Measurements from ENCODE around the gene MED13L.

MED13L gene

DNA sequence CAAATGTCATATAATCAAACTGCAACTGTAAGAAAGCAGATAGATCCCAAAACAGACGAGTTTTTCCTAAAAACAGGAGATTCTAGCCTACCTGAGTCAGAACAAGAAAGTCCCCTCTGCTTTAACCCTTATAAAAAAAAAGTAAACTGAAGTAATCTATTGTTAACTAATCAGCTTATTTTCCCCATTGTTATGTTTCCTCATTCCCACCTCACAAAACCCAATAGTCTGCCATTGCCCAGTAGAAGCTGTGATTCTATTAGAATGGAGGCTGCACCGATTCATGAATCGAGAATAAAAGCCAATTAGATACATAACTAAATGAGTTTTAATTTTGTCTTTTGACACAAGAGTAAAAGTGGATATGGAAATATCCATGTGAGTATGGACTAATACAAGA, 115.4 kb downstream of the MED13L start:
- no peak overlapping the region for H3K27ac ChIP-seq (ENCODE audit: insufficient read depth in 1 of 2, low read depth in 1 of 2, low read length in 2 of 2, poor library complexity in 1 of 2, severe bottlenecking in 2 of 2)
- no peaks in the 10 kb centered on the region for H3K9me3 ChIP-seq (ENCODE audit: control extremely low read depth in 1 of 5, control insufficient read depth in 4 of 5, insufficient read depth in 2 of 5, low read depth in 1 of 5, low read length in 4 of 5)
- CTCF ChIA-PET = interaction anchor here (0.8 to 1.3 kb wide), 2 partner anchors 9 to 15 kb away, joined by 3 to 6 read pairs; no protein-coding TSS in a partner anchor
- H3K36me3 ChIP-seq (ENCODE audit: control insufficient read depth in 4 of 4, insufficient read depth in 4 of 4, low read length in 3 of 4) = no peaks in the 10 kb centered on the region
- DNase-seq = no peak
- H3K4me3 ChIP-seq (ENCODE audit: control insufficient read depth in 1 of 7, extremely low read depth in 1 of 7, insufficient read depth in 4 of 7, low read depth in 2 of 7, low read length in 6 of 7) = no peak overlapping the region
- H3K27me3 ChIP-seq (replicated peaks in 2 of 5; ENCODE audit: control insufficient read depth in 4 of 5, insufficient read depth in 5 of 5, low read length in 4 of 5) = no peaks in the 10 kb centered on the region
- no CpG with 5 or more reads among the region's 3 CpGs for WGBS (ENCODE audit: insufficient coverage)
- H3K4me1 ChIP-seq (ENCODE audit: control extremely low read depth in 1 of 4, control insufficient read depth in 4 of 4, insufficient read depth in 4 of 4, low read length in 3 of 4) = peaks cover 8 to 31% (median 21%) of the 10 kb centered on the region in 4 experiments
- POLR2A ChIA-PET = interaction anchor here (1.9 kb wide), 1 partner anchor 10 kb away, joined by 5 read pairs; no protein-coding TSS in a partner anchor

- WGBS (ENCODE audit: insufficient coverage) = 83% methylated on average over 1 of the region's 4 CpGs
- Histone ChIP-seq H3K36me3 (ENCODE audit: control insufficient read depth in 4 of 4, insufficient read depth in 4 of 4, low read length in 3 of 4) (no peaks in the 10 kb centered on the region), H3K27ac (ENCODE audit: insufficient read depth in 1 of 2, low read depth in 1 of 2, low read length in 2 of 2, poor library complexity in 1 of 2, severe bottlenecking in 2 of 2) (no peak overlapping the region), H3K4me3 (ENCODE audit: control insufficient read depth in 1 of 7, extremely low read depth in 1 of 7, insufficient read depth in 4 of 7, low read depth in 2 of 7, low read length in 6 of 7) (no peak overlapping the region), H3K27me3 (replicated peaks in 2 of 5; ENCODE audit: control insufficient read depth in 4 of 5, insufficient read depth in 5 of 5, low read length in 4 of 5) (no peaks in the 10 kb centered on the region), H3K9me3 (ENCODE audit: control extremely low read depth in 1 of 5, control insufficient read depth in 4 of 5, insufficient read depth in 2 of 5, low read depth in 1 of 5, low read length in 4 of 5) (no peaks in the 10 kb centered on the region), H3K4me1 (ENCODE audit: control extremely low read depth in 1 of 4, control insufficient read depth in 4 of 4, insufficient read depth in 4 of 4, low read length in 3 of 4) (peaks cover 8 to 31% (median 21%) of the 10 kb centered on the region in 4 experiments)
- ChIA-PET POLR2A (no interaction called here), CTCF (interaction anchor here (0.8 to 1.3 kb wide), 2 partner anchors 9 to 16 kb away, joined by 3 to 6 read pairs; no protein-coding TSS in a partner anchor)
- no peak for DNase-seq
These were observed 115.9 kb downstream of the MED13L start for GRCh38 chr12:116161588-116161987.

- no peak overlapping the region for H3K27ac ChIP-seq (ENCODE audit: insufficient read depth in 1 of 2, low read depth in 1 of 2, low read length in 2 of 2, poor library complexity in 1 of 2, severe bottlenecking in 2 of 2)
- DNase-seq = no peak
- H3K9me3 ChIP-seq (ENCODE audit: control extremely low read depth in 1 of 5, control insufficient read depth in 4 of 5, insufficient read depth in 2 of 5, low read depth in 1 of 5, low read length in 4 of 5) = no peaks in the 10 kb centered on the region
- ChIA-PET POLR2A (interaction anchor here (0.6 kb wide), 1 partner anchor 54 kb away, joined by 8 read pairs; no protein-coding TSS in a partner anchor), CTCF (interaction anchor here (0.8 to 1.6 kb wide), 3 partner anchors 8 to 20 kb away, joined by 3 to 6 read pairs (median 5); no protein-coding TSS in a partner anchor)
- no peak overlapping the region for H3K4me3 ChIP-seq (ENCODE audit: control insufficient read depth in 1 of 7, extremely low read depth in 1 of 7, insufficient read depth in 4 of 7, low read depth in 2 of 7, low read length in 6 of 7)
- peaks cover 8 to 31% (median 21%) of the 10 kb centered on the region in 4 experiments for H3K4me1 ChIP-seq (ENCODE audit: control extremely low read depth in 1 of 4, control insufficient read depth in 4 of 4, insufficient read depth in 4 of 4, low read length in 3 of 4)
- H3K36me3 ChIP-seq (ENCODE audit: control insufficient read depth in 4 of 4, insufficient read depth in 4 of 4, low read length in 3 of 4) = no peaks in the 10 kb centered on the region
- H3K27me3 ChIP-seq (replicated peaks in 2 of 5; ENCODE audit: control insufficient read depth in 4 of 5, insufficient read depth in 5 of 5, low read length in 4 of 5) = no peaks in the 10 kb centered on the region
- 100% methylated on average over 4 of the region's 7 CpGs for WGBS (ENCODE audit: insufficient coverage)
These were observed 116.5 kb downstream of the MED13L start for GRCh38 chr12:116160883-116161458.

GRCh38 chr12:116160231-116160630, 117.3 kb downstream of the MED13L start:
- H3K36me3 ChIP-seq (ENCODE audit: control insufficient read depth in 4 of 4, insufficient read depth in 4 of 4, low read length in 3 of 4) = no peaks in the 10 kb centered on the region
- H3K9me3 ChIP-seq (ENCODE audit: control extremely low read depth in 1 of 5, control insufficient read depth in 4 of 5, insufficient read depth in 2 of 5, low read depth in 1 of 5, low read length in 4 of 5) = no peaks in the 10 kb centered on the region
- no peak overlapping the region for H3K27ac ChIP-seq (ENCODE audit: insufficient read depth in 1 of 2, low read depth in 1 of 2, low read length in 2 of 2, poor library complexity in 1 of 2, severe bottlenecking in 2 of 2)
- H3K4me1 ChIP-seq (ENCODE audit: control extremely low read depth in 1 of 4, control insufficient read depth in 4 of 4, insufficient read depth in 4 of 4, low read length in 3 of 4) = peaks cover 8 to 31% (median 18%) of the 10 kb centered on the region in 4 experiments
- ChIA-PET POLR2A (interaction anchor here (0.6 kb wide), 1 partner anchor 55 kb away, joined by 8 read pairs; no protein-coding TSS in a partner anchor), CTCF (interaction anchor here (1.0 to 1.6 kb wide), 2 partner anchors 11 to 19 kb away, joined by 3 to 5 read pairs; no protein-coding TSS in a partner anchor)
- H3K27me3 ChIP-seq (replicated peaks in 2 of 5; ENCODE audit: control insufficient read depth in 4 of 5, insufficient read depth in 5 of 5, low read length in 4 of 5) = no peaks in the 10 kb centered on the region
- WGBS (ENCODE audit: insufficient coverage) = 100% methylated on average over 1 of the region's 2 CpGs
- H3K4me3 ChIP-seq (ENCODE audit: control insufficient read depth in 1 of 7, extremely low read depth in 1 of 7, insufficient read depth in 4 of 7, low read depth in 2 of 7, low read length in 6 of 7) = no peak overlapping the region
- DNase-seq = peak in 1 of 3 donors; percentile 39

GRCh38 chr12:116159593-116160200, 117.8 kb downstream of the MED13L start:
- no peak for DNase-seq
- Histone ChIP-seq H3K27me3 (replicated peaks in 2 of 5; ENCODE audit: control insufficient read depth in 4 of 5, insufficient read depth in 5 of 5, low read length in 4 of 5) (no peaks in the 10 kb centered on the region), H3K36me3 (ENCODE audit: control insufficient read depth in 4 of 4, insufficient read depth in 4 of 4, low read length in 3 of 4) (no peaks in the 10 kb centered on the region), H3K4me1 (ENCODE audit: control extremely low read depth in 1 of 4, control insufficient read depth in 4 of 4, insufficient read depth in 4 of 4, low read length in 3 of 4) (peaks cover 6 to 31% (median 15%) of the 10 kb centered on the region in 4 experiments), H3K9me3 (ENCODE audit: control extremely low read depth in 1 of 5, control insufficient read depth in 4 of 5, insufficient read depth in 2 of 5, low read depth in 1 of 5, low read length in 4 of 5) (no peaks in the 10 kb centered on the region), H3K4me3 (ENCODE audit: control insufficient read depth in 1 of 7, extremely low read depth in 1 of 7, insufficient read depth in 4 of 7, low read depth in 2 of 7, low read length in 6 of 7) (no peak overlapping the region), H3K27ac (ENCODE audit: insufficient read depth in 1 of 2, low read depth in 1 of 2, low read length in 2 of 2, poor library complexity in 1 of 2, severe bottlenecking in 2 of 2) (no peak overlapping the region)
- no CpG with 5 or more reads among the region's 2 CpGs for WGBS (ENCODE audit: insufficient coverage)
- ChIA-PET CTCF (interaction anchor here (1.0 to 1.6 kb wide), 2 partner anchors 11 to 19 kb away, joined by 3 to 5 read pairs; no protein-coding TSS in a partner anchor), POLR2A (no interaction called here)

GRCh38 chr12:116159175-116159574, 118.3 kb downstream of the MED13L start:
- Histone ChIP-seq H3K4me3 (ENCODE audit: control insufficient read depth in 1 of 7, extremely low read depth in 1 of 7, insufficient read depth in 4 of 7, low read depth in 2 of 7, low read length in 6 of 7) (no peak overlapping the region), H3K27ac (ENCODE audit: insufficient read depth in 1 of 2, low read depth in 1 of 2, low read length in 2 of 2, poor library complexity in 1 of 2, severe bottlenecking in 2 of 2) (no peak overlapping the region), H3K9me3 (ENCODE audit: control extremely low read depth in 1 of 5, control insufficient read depth in 4 of 5, insufficient read depth in 2 of 5, low read depth in 1 of 5, low read length in 4 of 5) (no peaks in the 10 kb centered on the region), H3K36me3 (ENCODE audit: control insufficient read depth in 4 of 4, insufficient read depth in 4 of 4, low read length in 3 of 4) (no peaks in the 10 kb centered on the region), H3K4me1 (ENCODE audit: control extremely low read depth in 1 of 4, control insufficient read depth in 4 of 4, insufficient read depth in 4 of 4, low read length in 3 of 4) (peaks cover 3 to 26% (median 13%) of the 10 kb centered on the region in 4 experiments), H3K27me3 (replicated peaks in 2 of 5; ENCODE audit: control insufficient read depth in 4 of 5, insufficient read depth in 5 of 5, low read length in 4 of 5) (no peaks in the 10 kb centered on the region)
- WGBS (ENCODE audit: insufficient coverage) = 60% methylated on average over 1 of the region's 1 CpG
- DNase-seq = peak in 2 of 3 donors; percentile 36 to 48
- ChIA-PET CTCF (interaction anchor here (1.6 kb wide), 1 partner anchor 18 kb away, joined by 5 read pairs; no protein-coding TSS in a partner anchor), POLR2A (no interaction called here)

GRCh38 chr12:116157845-116158267, 119.6 kb downstream of the MED13L start:
- Histone ChIP-seq H3K4me3 (ENCODE audit: control insufficient read depth in 1 of 7, extremely low read depth in 1 of 7, insufficient read depth in 4 of 7, low read depth in 2 of 7, low read length in 6 of 7) (peak overlapping the region in 1 of 7 experiments; percentile 30), H3K27me3 (replicated peaks in 2 of 5; ENCODE audit: control insufficient read depth in 4 of 5, insufficient read depth in 5 of 5, low read length in 4 of 5) (no peaks in the 10 kb centered on the region), H3K9me3 (ENCODE audit: control extremely low read depth in 1 of 5, control insufficient read depth in 4 of 5, insufficient read depth in 2 of 5, low read depth in 1 of 5, low read length in 4 of 5) (no peaks in the 10 kb centered on the region), H3K36me3 (ENCODE audit: control insufficient read depth in 4 of 4, insufficient read depth in 4 of 4, low read length in 3 of 4) (no peaks in the 10 kb centered on the region), H3K27ac (ENCODE audit: insufficient read depth in 1 of 2, low read depth in 1 of 2, low read length in 2 of 2, poor library complexity in 1 of 2, severe bottlenecking in 2 of 2) (peak overlapping the region in 1 of 2 experiments; percentile 14), H3K4me1 (ENCODE audit: control extremely low read depth in 1 of 4, control insufficient read depth in 4 of 4, insufficient read depth in 4 of 4, low read length in 3 of 4) (peaks cover 5 to 35% (median 20%) of the 10 kb centered on the region in 4 experiments)
- 54% methylated on average over 4 of the region's 5 CpGs for WGBS (ENCODE audit: insufficient coverage)
- ChIA-PET CTCF (interaction anchor here (0.6 to 1.4 kb wide), 4 partner anchors 11 to 340 kb away, joined by 3 read pairs; no protein-coding TSS in a partner anchor), POLR2A (no interaction called here)
- peak in 2 of 3 donors; percentile 81 to 86 for DNase-seq

Data from common myeloid progenitor, CD34-positive (primary cell).